AG04449 (cell line): Measurements from ENCODE around the gene SAT2.
"Not testable (repeated sequence)": the region's sequence is repeated elsewhere in the genome, so short reads cannot be mapped to it uniquely, and the experiment has no call there.

Experiments used
- CTCF ChIA-PET: fragments of 350-600 bp; formaldehyde crosslinking; extraction: SDS; loops from one replicate; lab custom pipeline; 2021; ENCODE audit warnings: antibody characterized with exemption; lab: Yijun Ruan, JAX
- POLR2A ChIA-PET: fragments of 400-600, 350-600 bp; formaldehyde crosslinking; extraction: SDS; loops from one replicate; lab custom pipeline; 2020; ENCODE audit warnings: antibody characterized with exemption, inconsistent platforms; lab: Yijun Ruan, JAX
- DNase-seq: peaks from one replicate; pipeline ENCODE4 v3.0.0-alpha.2; 2010; ENCODE audit warnings: low read depth, low spot score
- H3K4me3 ChIP-seq: 2 replicates; pipeline ENCODE4 v1.5.1; 2011; ENCODE audit warnings: low read depth, mild to moderate bottlenecking, control low read depth, low read length
- CTCF ChIP-seq: IDR thresholded peaks from one replicate; pipeline ENCODE4 v1.5.1; 2011; ENCODE audit warnings: mild to moderate bottlenecking, moderate library complexity, low read length, control low read depth, inconsistent platforms; ENCODE audit not compliant: insufficient read depth; ENCODE audit errors: missing control alignments

The SAT2 gene

GRCh38 chr17:7632492-7632894 lies 4.9 kb upstream of the SAT2 start:
- DNase-seq = no peak
- POLR2A ChIA-PET = interaction anchor here (1.1 kb wide), 1 partner anchor 54 kb away, joined by 5 read pairs; the partner anchor contains the start of gene TP53
- CTCF ChIA-PET = interaction anchor here (0.7 to 11.1 kb wide), 26 partner anchors 8 to 425 kb away, joined by 3 to 201 read pairs (median 6); partner anchors contain the start of genes ATP1B2, FXR2, TP53 and WRAP53

GRCh38 chr17:7631398-7632380 lies 4.1 kb upstream of the SAT2 start:
- TF ChIP-seq CTCF = no peak
- POLR2A ChIA-PET = interaction anchor here (1.1 kb wide), 1 partner anchor 55 kb away, joined by 5 read pairs; the partner anchor contains the start of gene TP53
- no peak for DNase-seq
- no peak overlapping the region for H3K4me3 ChIP-seq
- CTCF ChIA-PET = interaction anchor here (0.7 to 11.1 kb wide), 23 partner anchors 10 to 426 kb away, joined by 3 to 201 read pairs (median 7); partner anchors contain the start of genes ATP1B2, FXR2, TP53 and WRAP53

More at GRCh38 chr17:7632492-7632894, 4.9 kb upstream of the SAT2 start:
- peak; percentile 58 for TF ChIP-seq CTCF
- no peak overlapping the region for H3K4me3 ChIP-seq

GRCh38 chr17:7629939-7630571 lies 2.4 kb upstream of the SAT2 start, which contains the start of gene SHBG:
Gene SHBG, plus strand, starts transcription at chr17:7630135. Its CDS starts 38 bp downstream, at chr17:7630173.
- no peak within 1 kb of the TSS for H3K4me3 ChIP-seq
- TF ChIP-seq CTCF = no peak
- DNase-seq = no peak
- ChIA-PET POLR2A (no interaction called here), CTCF (interaction anchor here (0.7 to 11.1 kb wide), 10 partner anchors 9 to 56 kb away, joined by 3 to 201 read pairs (median 6); partner anchors contain the start of genes ATP1B2, FXR2, TP53 and WRAP53)

- POLR2A ChIA-PET = interaction anchor here (2.0 to 2.2 kb wide), 2 partner anchors 12 to 60 kb away, joined by 14 to 15 read pairs; partner anchors contain the start of genes FXR2 and TP53
- CTCF ChIA-PET = interaction anchor here (0.6 to 11.1 kb wide), 5 partner anchors 11 to 117 kb away, joined by 3 to 201 read pairs (median 4); partner anchors contain the start of genes FXR2, TP53 and WRAP53
- DNase-seq = no peak
- peak overlapping the region; percentile 65 for H3K4me3 ChIP-seq
- no peak for TF ChIP-seq CTCF
Measured at GRCh38 chr17:7626956-7627249, 718 bp downstream of the SAT2 start.

GRCh38 chr17:7626307-7626706 lies 1.3 kb downstream of the SAT2 start:
- no peak for TF ChIP-seq CTCF
- ChIA-PET POLR2A (interaction anchor here (2.0 to 2.2 kb wide), 2 partner anchors 12 to 60 kb away, joined by 14 to 15 read pairs; partner anchors contain the start of genes FXR2 and TP53), CTCF (interaction anchor here (9.7 to 11.1 kb wide), 2 partner anchors 10 to 60 kb away, joined by 67 to 201 read pairs; partner anchors contain the start of genes FXR2, TP53 and WRAP53)
- DNase-seq = no peak
- peak overlapping the region; percentile 65 for H3K4me3 ChIP-seq

- DNase-seq, POLR2A ChIA-PET, H3K4me3 ChIP-seq: not testable (repeated sequence)
- CTCF ChIA-PET = interaction anchor here (9.7 kb wide), 1 partner anchor 10 kb away, joined by 67 read pairs; the partner anchor contains the start of gene FXR2
Measured at GRCh38 chr17:7625749-7626148, 1.9 kb downstream of the SAT2 start.
